Measurements from ENCODE around the gene PARP8. TPM values are rescaled to one million over a fixed set of nuclear protein-coding genes. Genes with fewer than 3 reads are reported as not detected.
"Not testable (repeated sequence)": the region's sequence is repeated elsewhere in the genome, so short reads cannot be mapped to it uniquely, and the experiment has no call there.

PARP8 gene
- total RNA-seq, 1 experiment from 2014 or later, result 31.5 TPM

- Histone ChIP-seq H3K27me3 (ENCODE audit: low read length) (no peaks in the 10 kb centered on the region), H3K4me1 (ENCODE audit: low read length) (no peaks in the 10 kb centered on the region), H3K9ac (ENCODE audit: low read length) (no peak overlapping the region), H3K4me2 (ENCODE audit: low read depth, low read length, poor library complexity, severe bottlenecking) (no peak overlapping the region), H2AFZ (ENCODE audit: low read length) (no peak overlapping the region), H4K20me1 (ENCODE audit: insufficient read depth, low read depth, low read length) (no peaks in the 10 kb centered on the region), H3K79me2 (ENCODE audit: low read length) (no peaks in the 10 kb centered on the region), H3K27ac (ENCODE audit: low read length) (no peak overlapping the region), H3K9me3 (ENCODE audit: low read length) (peaks cover 2% of the 10 kb centered on the region), H3K4me3 (ENCODE audit: low read length) (no peak overlapping the region), H3K9me2 (replicated peaks; ENCODE audit: insufficient read depth, low read length) (no peaks in the 10 kb centered on the region), H3K36me3 (ENCODE audit: insufficient read depth, low read length) (no peaks in the 10 kb centered on the region)
- no peak for DNase-seq
Measured at GRCh38 chr5:50798002-50798401, 131.6 kb downstream of the PARP8 start.

- H2AFZ ChIP-seq (ENCODE audit: low read length), result no peak overlapping the region
- no peaks in the 10 kb centered on the region for H3K27me3 ChIP-seq (ENCODE audit: low read length)
- no peaks in the 10 kb centered on the region for H3K79me2 ChIP-seq (ENCODE audit: low read length)
- no peaks in the 10 kb centered on the region for H4K20me1 ChIP-seq (ENCODE audit: insufficient read depth, low read depth, low read length)
- no peaks in the 10 kb centered on the region for H3K9me2 ChIP-seq (replicated peaks; ENCODE audit: insufficient read depth, low read length)
- H3K4me1 ChIP-seq (ENCODE audit: low read length), result no peaks in the 10 kb centered on the region
- no peak overlapping the region for H3K4me2 ChIP-seq (ENCODE audit: low read depth, low read length, poor library complexity, severe bottlenecking)
- DNase-seq, result no peak
- no peak overlapping the region for H3K9ac ChIP-seq (ENCODE audit: low read length)
- H3K4me3 ChIP-seq (ENCODE audit: low read length), result no peak overlapping the region
- H3K36me3 ChIP-seq (ENCODE audit: insufficient read depth, low read length), result no peaks in the 10 kb centered on the region
- H3K9me3 ChIP-seq (ENCODE audit: low read length), result peaks cover 4% of the 10 kb centered on the region
- H3K27ac ChIP-seq (ENCODE audit: low read length), result no peak overlapping the region
Measured at GRCh38 chr5:50799596-50799995, 133.2 kb downstream of the PARP8 start.

- Histone ChIP-seq H3K9me2 (replicated peaks; ENCODE audit: insufficient read depth, low read length) (no peaks in the 10 kb centered on the region), H3K79me2 (ENCODE audit: low read length) (no peaks in the 10 kb centered on the region), H3K4me1 (ENCODE audit: low read length) (no peaks in the 10 kb centered on the region), H3K27me3 (ENCODE audit: low read length) (no peaks in the 10 kb centered on the region), H4K20me1 (ENCODE audit: insufficient read depth, low read depth, low read length) (no peaks in the 10 kb centered on the region), H3K4me2 (ENCODE audit: low read depth, low read length, poor library complexity, severe bottlenecking) (no peak overlapping the region), H2AFZ (ENCODE audit: low read length) (no peak overlapping the region), H3K9me3 (ENCODE audit: low read length) (peaks cover 4% of the 10 kb centered on the region), H3K36me3 (ENCODE audit: insufficient read depth, low read length) (no peaks in the 10 kb centered on the region), H3K9ac (ENCODE audit: low read length) (no peak overlapping the region), H3K4me3 (ENCODE audit: low read length) (no peak overlapping the region), H3K27ac (ENCODE audit: low read length) (no peak overlapping the region)
- no peak for DNase-seq
Measured at GRCh38 chr5:50800410-50800809, 134.0 kb downstream of the PARP8 start.

- Histone ChIP-seq H2AFZ (ENCODE audit: low read length) (no peak overlapping the region), H3K9ac (ENCODE audit: low read length) (no peak overlapping the region), H3K27me3 (ENCODE audit: low read length) (no peaks in the 10 kb centered on the region), H3K27ac (ENCODE audit: low read length) (no peak overlapping the region), H3K9me2 (replicated peaks; ENCODE audit: insufficient read depth, low read length) (no peaks in the 10 kb centered on the region), H3K4me3 (ENCODE audit: low read length) (no peak overlapping the region), H3K79me2 (ENCODE audit: low read length) (no peaks in the 10 kb centered on the region), H3K4me2 (ENCODE audit: low read depth, low read length, poor library complexity, severe bottlenecking) (no peak overlapping the region), H3K9me3 (ENCODE audit: low read length) (peaks cover 4% of the 10 kb centered on the region), H3K36me3 (ENCODE audit: insufficient read depth, low read length) (no peaks in the 10 kb centered on the region), H4K20me1 (ENCODE audit: insufficient read depth, low read depth, low read length) (no peaks in the 10 kb centered on the region), H3K4me1 (ENCODE audit: low read length) (no peaks in the 10 kb centered on the region)
- DNase-seq, result no peak
Measured at GRCh38 chr5:50807661-50808060, 141.2 kb downstream of the PARP8 start.

- Histone ChIP-seq H3K27ac (ENCODE audit: low read length) (no peak overlapping the region), H3K4me1 (ENCODE audit: low read length) (no peaks in the 10 kb centered on the region), H3K79me2 (ENCODE audit: low read length) (no peaks in the 10 kb centered on the region), H3K9me3 (ENCODE audit: low read length) (no peaks in the 10 kb centered on the region), H3K27me3 (ENCODE audit: low read length) (no peaks in the 10 kb centered on the region), H3K9me2 (replicated peaks; ENCODE audit: insufficient read depth, low read length) (no peaks in the 10 kb centered on the region), H3K9ac (ENCODE audit: low read length) (no peak overlapping the region), H3K4me2 (ENCODE audit: low read depth, low read length, poor library complexity, severe bottlenecking) (no peak overlapping the region), H2AFZ (ENCODE audit: low read length) (no peak overlapping the region), H3K36me3 (ENCODE audit: insufficient read depth, low read length) (no peaks in the 10 kb centered on the region), H3K4me3 (ENCODE audit: low read length) (no peak overlapping the region), H4K20me1 (ENCODE audit: insufficient read depth, low read depth, low read length) (no peaks in the 10 kb centered on the region)
- no peak for DNase-seq
Measured at GRCh38 chr5:50808406-50808805, 142.0 kb downstream of the PARP8 start.

DNA sequence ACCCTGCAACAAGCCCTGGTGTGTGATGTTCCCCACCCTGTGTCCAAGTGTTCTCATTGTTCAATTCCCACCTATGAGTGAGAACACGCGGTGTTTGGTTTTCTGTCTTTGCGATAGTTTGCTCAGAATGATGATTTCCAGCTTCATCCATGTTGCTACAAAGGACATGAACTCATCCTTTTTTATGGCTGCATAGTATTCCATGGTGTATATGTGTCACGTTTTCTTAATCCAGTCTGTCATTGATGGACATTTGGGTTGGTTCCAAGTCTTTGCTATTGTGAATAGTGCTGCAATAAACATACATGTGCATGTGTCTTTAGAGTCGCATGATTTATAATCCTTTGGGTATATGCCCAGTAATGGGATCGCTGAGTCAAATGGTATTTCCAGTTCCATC, 145.3 kb downstream of the PARP8 start:
- H3K4me1 ChIP-seq (ENCODE audit: low read length); DNase-seq; H3K4me2 ChIP-seq (ENCODE audit: low read depth, low read length, poor library complexity, severe bottlenecking): not testable (repeated sequence)

DNA sequence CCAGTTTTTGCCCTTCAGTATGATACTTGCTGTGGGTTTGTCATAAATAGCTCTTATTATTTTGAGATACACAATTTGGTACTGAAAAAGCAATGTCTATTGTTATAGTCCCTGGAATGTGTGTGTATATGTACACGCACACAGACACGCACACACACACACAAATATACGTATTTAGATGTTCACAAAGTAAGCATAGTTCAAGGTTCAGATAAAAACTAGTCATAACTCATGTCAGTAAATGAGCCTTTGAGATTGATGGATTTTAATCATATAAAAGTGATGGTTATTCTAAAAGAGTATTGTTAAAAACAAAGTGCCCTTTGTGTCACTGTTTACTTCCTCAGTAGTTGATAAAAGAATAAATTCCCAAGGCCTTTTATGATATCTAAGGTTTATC, 147.3 kb downstream of the PARP8 start:
- Histone ChIP-seq H3K9me3 (ENCODE audit: low read length) (no peaks in the 10 kb centered on the region), H3K9ac (ENCODE audit: low read length) (no peak overlapping the region), H3K79me2 (ENCODE audit: low read length) (no peaks in the 10 kb centered on the region), H3K4me3 (ENCODE audit: low read length) (no peak overlapping the region), H3K4me1 (ENCODE audit: low read length) (no peaks in the 10 kb centered on the region), H4K20me1 (ENCODE audit: insufficient read depth, low read depth, low read length) (no peaks in the 10 kb centered on the region), H2AFZ (ENCODE audit: low read length) (no peak overlapping the region), H3K36me3 (ENCODE audit: insufficient read depth, low read length) (0 out of 2 replicates have a peak, but pooled peaks cover 4% of the 10 kb centered on the region), H3K27ac (ENCODE audit: low read length) (no peak overlapping the region), H3K9me2 (replicated peaks; ENCODE audit: insufficient read depth, low read length) (no peaks in the 10 kb centered on the region), H3K4me2 (ENCODE audit: low read depth, low read length, poor library complexity, severe bottlenecking) (no peak overlapping the region), H3K27me3 (ENCODE audit: low read length) (no peaks in the 10 kb centered on the region)
- DNase-seq, result no peak

More for the DNA sequence above, 145.3 kb downstream of the PARP8 start:
- not testable (repeated sequence) for H3K27me3 ChIP-seq (ENCODE audit: low read length); H3K36me3 ChIP-seq (ENCODE audit: insufficient read depth, low read length); H3K27ac ChIP-seq (ENCODE audit: low read length); H4K20me1 ChIP-seq (ENCODE audit: insufficient read depth, low read depth, low read length); H3K79me2 ChIP-seq (ENCODE audit: low read length); H3K9ac ChIP-seq (ENCODE audit: low read length); H3K4me3 ChIP-seq (ENCODE audit: low read length); H2AFZ ChIP-seq (ENCODE audit: low read length); H3K9me2 ChIP-seq (replicated peaks; ENCODE audit: insufficient read depth, low read length); H3K9me3 ChIP-seq (ENCODE audit: low read length)

DNA sequence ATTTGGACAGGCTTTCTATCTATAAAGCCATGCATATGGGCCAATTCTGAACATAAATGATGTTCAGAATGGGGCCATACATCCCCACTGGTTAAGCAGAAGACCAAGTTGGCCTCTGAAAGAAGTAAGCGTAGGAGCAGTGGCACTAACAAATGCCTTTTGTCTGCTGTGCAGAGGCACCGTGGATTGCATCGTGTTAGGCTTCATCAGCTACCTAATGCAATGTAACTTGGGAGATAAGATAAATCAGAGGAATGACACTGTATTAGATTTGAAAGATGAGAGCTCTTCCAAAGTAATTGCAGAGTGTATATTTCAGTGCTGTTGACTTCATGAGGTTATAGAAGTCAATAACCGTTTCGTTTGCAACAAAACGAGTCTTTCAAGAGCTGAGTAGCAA, 148.1 kb downstream of the PARP8 start:
- Histone ChIP-seq H3K4me3 (ENCODE audit: low read length) (no peak overlapping the region), H3K79me2 (ENCODE audit: low read length) (no peaks in the 10 kb centered on the region), H3K27me3 (ENCODE audit: low read length) (no peaks in the 10 kb centered on the region), H2AFZ (ENCODE audit: low read length) (no peak overlapping the region), H3K9me2 (replicated peaks; ENCODE audit: insufficient read depth, low read length) (no peaks in the 10 kb centered on the region), H3K9ac (ENCODE audit: low read length) (no peak overlapping the region), H3K4me1 (ENCODE audit: low read length) (no peaks in the 10 kb centered on the region), H3K9me3 (ENCODE audit: low read length) (no peaks in the 10 kb centered on the region), H3K27ac (ENCODE audit: low read length) (no peak overlapping the region), H4K20me1 (ENCODE audit: insufficient read depth, low read depth, low read length) (no peaks in the 10 kb centered on the region), H3K4me2 (ENCODE audit: low read depth, low read length, poor library complexity, severe bottlenecking) (no peak overlapping the region), H3K36me3 (ENCODE audit: insufficient read depth, low read length) (0 out of 2 replicates have a peak, but pooled peaks cover 4% of the 10 kb centered on the region)
- no peak for DNase-seq

- no peak overlapping the region for H2AFZ ChIP-seq (ENCODE audit: low read length)
- no peak overlapping the region for H3K4me2 ChIP-seq (ENCODE audit: low read depth, low read length, poor library complexity, severe bottlenecking)
- no peaks in the 10 kb centered on the region for H3K79me2 ChIP-seq (ENCODE audit: low read length)
- H4K20me1 ChIP-seq (ENCODE audit: insufficient read depth, low read depth, low read length), result no peaks in the 10 kb centered on the region
- H3K4me3 ChIP-seq (ENCODE audit: low read length), result no peak overlapping the region
- no peaks in the 10 kb centered on the region for H3K9me2 ChIP-seq (replicated peaks; ENCODE audit: insufficient read depth, low read length)
- H3K27ac ChIP-seq (ENCODE audit: low read length), result no peak overlapping the region
- H3K36me3 ChIP-seq (ENCODE audit: insufficient read depth, low read length), result no peaks in the 10 kb centered on the region
- H3K9ac ChIP-seq (ENCODE audit: low read length), result no peak overlapping the region
- DNase-seq, result no peak
- no peaks in the 10 kb centered on the region for H3K27me3 ChIP-seq (ENCODE audit: low read length)
- H3K4me1 ChIP-seq (ENCODE audit: low read length), result peaks cover 11% of the 10 kb centered on the region
- no peaks in the 10 kb centered on the region for H3K9me3 ChIP-seq (ENCODE audit: low read length)
Measured at GRCh38 chr5:50822046-50822445, 155.6 kb downstream of the PARP8 start.
